Calu3 (cell line): ENCODE results near the gene CALCOCO2. TPM values are rescaled to one million over a fixed set of nuclear protein-coding genes. Genes with fewer than 3 reads are reported as not detected.
"Not testable (repeated sequence)": the region's sequence is repeated elsewhere in the genome, so short reads cannot be mapped to it uniquely, and the experiment has no call there.

Experiments
- BruUV-seq: library from RNA; stranded (reverse); fragments of 400-500 nt; replicated peaks from 2 replicates; lab custom pipeline; 2021; lab: Mats Ljungman, UMichigan
- CTCF ChIA-PET: fragments of 300-600 bp; sonication (Branson Sonifier 250); formaldehyde crosslinking; loops from one replicate; lab custom pipeline; 2022; ENCODE audit warnings: antibody characterized with exemption; lab: Charles Lee
- DNase-seq: peaks from one replicate; pipeline ENCODE4 v3.0.0; 2022
- H3K27ac Mint-ChIP-seq: one replicate; pipeline ENCODE4 v1.8.0; 2022; ENCODE audit warnings: mixed read lengths; ENCODE audit not compliant: unreplicated experiment
- H3K27me3 Mint-ChIP-seq: one replicate; pipeline ENCODE4 v1.8.0; 2022; ENCODE audit warnings: mixed read lengths; ENCODE audit not compliant: unreplicated experiment
- H3K36me3 Mint-ChIP-seq: one replicate; pipeline ENCODE4 v1.8.0; 2022; ENCODE audit warnings: mild to moderate bottlenecking, moderate library complexity, mixed read lengths; ENCODE audit not compliant: insufficient read depth, unreplicated experiment
- H3K4me1 Mint-ChIP-seq: one replicate; pipeline ENCODE4 v1.8.0; 2022; ENCODE audit warnings: mild to moderate bottlenecking, low read depth, mixed read lengths; ENCODE audit not compliant: unreplicated experiment
- H3K4me3 Mint-ChIP-seq: one replicate; pipeline ENCODE4 v1.8.0; 2022; ENCODE audit warnings: mild to moderate bottlenecking, low read depth, moderate library complexity, mixed read lengths; ENCODE audit not compliant: unreplicated experiment
- H3K9me3 Mint-ChIP-seq: one replicate; pipeline ENCODE4 v1.8.0; 2022; ENCODE audit warnings: low read depth, mixed read lengths; ENCODE audit not compliant: unreplicated experiment
- intact Hi-C: fragments of 100-400 bp; cut with micrococcal nuclease; formaldehyde crosslinking; loops from one replicate; pipeline ENCODE4 v1.10.0; 2022; ENCODE audit not compliant: unreplicated experiment
- total RNA-seq: library from RNA; stranded (reverse); gene quantifications from 2 replicates; pipeline ENCODE4 v1.2.3, GENCODE V29; 2022
- TF ChIP-seq, protein P1 (sequence below): fragments of 200-600 bp; IDR thresholded peaks from one replicate; pipeline ENCODE4 v1.8.0; 2022; ENCODE audit warnings: antibody characterized with exemption; ENCODE audit not compliant: unreplicated experiment

CALCOCO2 gene
- total RNA-seq, 1 experiment from 2014 or later = 116 TPM

GRCh38 chr17:48871551-48872351, 40.9 kb downstream of the CALCOCO2 start:
- H3K27ac Mint-ChIP-seq = peak overlapping the region; percentile 81
- H3K9me3 Mint-ChIP-seq = no peaks in the 10 kb centered on the region
- peaks cover 11% of the 10 kb centered on the region for H3K36me3 Mint-ChIP-seq
- CTCF ChIA-PET = interaction anchor here (0.6 to 1.0 kb wide), 6 partner anchors 13 to 845 kb away, joined by 3 to 6 read pairs (median 4); no protein-coding TSS in a partner anchor
- peaks cover 54% of the 10 kb centered on the region for H3K4me1 Mint-ChIP-seq
- H3K4me3 Mint-ChIP-seq = peak overlapping the region; percentile 37
- DNase-seq = peak; percentile 83
- TF ChIP-seq, protein P1, sequence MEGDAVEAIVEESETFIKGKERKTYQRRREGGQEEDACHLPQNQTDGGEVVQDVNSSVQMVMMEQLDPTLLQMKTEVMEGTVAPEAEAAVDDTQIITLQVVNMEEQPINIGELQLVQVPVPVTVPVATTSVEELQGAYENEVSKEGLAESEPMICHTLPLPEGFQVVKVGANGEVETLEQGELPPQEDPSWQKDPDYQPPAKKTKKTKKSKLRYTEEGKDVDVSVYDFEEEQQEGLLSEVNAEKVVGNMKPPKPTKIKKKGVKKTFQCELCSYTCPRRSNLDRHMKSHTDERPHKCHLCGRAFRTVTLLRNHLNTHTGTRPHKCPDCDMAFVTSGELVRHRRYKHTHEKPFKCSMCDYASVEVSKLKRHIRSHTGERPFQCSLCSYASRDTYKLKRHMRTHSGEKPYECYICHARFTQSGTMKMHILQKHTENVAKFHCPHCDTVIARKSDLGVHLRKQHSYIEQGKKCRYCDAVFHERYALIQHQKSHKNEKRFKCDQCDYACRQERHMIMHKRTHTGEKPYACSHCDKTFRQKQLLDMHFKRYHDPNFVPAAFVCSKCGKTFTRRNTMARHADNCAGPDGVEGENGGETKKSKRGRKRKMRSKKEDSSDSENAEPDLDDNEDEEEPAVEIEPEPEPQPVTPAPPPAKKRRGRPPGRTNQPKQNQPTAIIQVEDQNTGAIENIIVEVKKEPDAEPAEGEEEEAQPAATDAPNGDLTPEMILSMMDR = no peak
- no peaks in the 10 kb centered on the region for H3K27me3 Mint-ChIP-seq
- intact Hi-C loops = no loop called here
- BruUV-seq = no TSS peak

DNA sequence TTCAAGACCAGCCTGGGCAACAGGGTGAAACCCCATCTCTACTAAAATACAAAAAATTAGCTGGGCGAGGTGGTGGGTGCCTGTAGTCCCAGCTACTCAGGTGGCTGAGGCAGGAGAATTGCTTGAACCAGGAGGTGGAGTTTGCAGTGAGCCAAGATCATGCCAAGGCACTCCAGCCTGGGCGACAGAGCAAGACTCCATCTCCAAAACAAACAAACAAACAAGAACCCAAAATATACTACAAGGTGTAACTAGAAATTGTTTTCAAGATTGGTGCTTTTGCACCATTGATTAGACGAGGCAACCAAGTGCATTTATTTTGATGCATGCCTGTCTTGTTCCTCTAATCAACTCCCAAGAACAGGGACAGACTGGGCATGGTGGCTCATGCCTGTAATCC, 41.6 kb downstream of the CALCOCO2 start:
- peak overlapping the region; percentile 81 for H3K27ac Mint-ChIP-seq
- peaks cover 54% of the 10 kb centered on the region for H3K4me1 Mint-ChIP-seq
- BruUV-seq, H3K27me3 Mint-ChIP-seq, DNase-seq, intact Hi-C loops, H3K9me3 Mint-ChIP-seq: not testable (repeated sequence)
- peak overlapping the region; percentile 37 for H3K4me3 Mint-ChIP-seq
- CTCF ChIA-PET = interaction anchor here (0.7 to 1.4 kb wide), 4 partner anchors 12 to 509 kb away, joined by 3 to 5 read pairs (median 3); no protein-coding TSS in a partner anchor
- peaks cover 11% of the 10 kb centered on the region for H3K36me3 Mint-ChIP-seq

- Mint-ChIP-seq H3K27me3 (no peaks in the 10 kb centered on the region), H3K9me3 (no peaks in the 10 kb centered on the region), H3K36me3 (peaks cover 11% of the 10 kb centered on the region), H3K4me3 (no peak overlapping the region), H3K4me1 (peaks cover 54% of the 10 kb centered on the region), H3K27ac (no peak overlapping the region)
- intact Hi-C loops = no loop called here
- BruUV-seq = no TSS peak
- TF ChIP-seq, protein P1 = no peak
- CTCF ChIA-PET = interaction anchor here (0.7 to 1.6 kb wide), 5 partner anchors 68 to 244 kb away, joined by 3 to 12 read pairs (median 3); no protein-coding TSS in a partner anchor
- DNase-seq = no peak
Observed at GRCh38 chr17:48873209-48873608, 42.4 kb downstream of the CALCOCO2 start.

DNA sequence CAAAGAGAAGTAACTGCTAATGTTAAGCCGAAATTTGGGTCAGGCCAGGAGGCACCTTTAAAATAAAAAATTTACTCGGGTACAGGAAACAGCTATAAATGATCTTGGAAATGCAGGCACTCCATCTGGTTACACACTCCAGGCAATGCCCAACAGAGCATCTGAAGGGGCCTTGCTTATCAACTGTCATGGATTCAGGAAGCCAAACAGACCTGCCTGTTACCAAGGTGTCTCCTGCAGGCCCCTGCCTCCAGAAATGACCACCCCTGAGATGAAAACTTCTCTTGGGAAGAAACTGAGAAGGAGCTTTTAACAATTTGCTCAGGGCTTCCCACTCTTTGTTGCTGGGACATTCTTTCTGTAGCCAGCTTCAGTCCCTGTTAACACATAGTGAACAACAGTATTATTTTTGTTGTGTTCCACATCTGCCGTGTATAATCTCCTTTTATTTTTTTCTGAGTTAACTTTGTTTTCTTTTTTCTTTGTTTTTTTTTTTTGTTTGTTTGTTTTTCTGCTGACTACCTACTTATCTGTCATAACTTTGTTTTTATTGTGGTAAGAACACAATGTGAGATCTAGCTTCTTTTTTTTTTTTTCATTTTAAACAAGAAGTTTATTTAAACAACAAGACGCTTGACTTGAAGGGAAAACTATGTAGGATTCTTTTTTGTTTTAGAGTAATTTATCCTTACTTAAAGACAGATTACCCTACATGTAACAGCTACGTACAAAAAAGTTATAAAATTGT, 43.0 kb downstream of the CALCOCO2 start:
- Mint-ChIP-seq H3K27ac (no peak overlapping the region), H3K4me3 (no peak overlapping the region), H3K36me3 (peaks cover 11% of the 10 kb centered on the region), H3K9me3 (no peaks in the 10 kb centered on the region), H3K27me3 (no peaks in the 10 kb centered on the region), H3K4me1 (peaks cover 49% of the 10 kb centered on the region)
- intact Hi-C loops = no loop called here
- TF ChIP-seq, protein P1 = no peak
- no peak for DNase-seq
- BruUV-seq = no TSS peak
- CTCF ChIA-PET = interaction anchor here (0.6 to 1.6 kb wide), 8 partner anchors 62 to 906 kb away, joined by 3 to 12 read pairs (median 4); no protein-coding TSS in a partner anchor
